Measurements from ENCODE around the gene HNF4A. TPM values are rescaled to one million over a fixed set of nuclear protein-coding genes. Genes with fewer than 3 reads are reported as not detected.
A peak's percentile ranks its signal among the peaks of the same experiment; 100 is the strongest.

The HNF4A gene
- total and polyA plus RNA-seq, 2 of the 13 experiments (the other 11 are each of a cell fraction or from before 2014, with no cell fraction given): 80.9 to 169 TPM

DNA sequence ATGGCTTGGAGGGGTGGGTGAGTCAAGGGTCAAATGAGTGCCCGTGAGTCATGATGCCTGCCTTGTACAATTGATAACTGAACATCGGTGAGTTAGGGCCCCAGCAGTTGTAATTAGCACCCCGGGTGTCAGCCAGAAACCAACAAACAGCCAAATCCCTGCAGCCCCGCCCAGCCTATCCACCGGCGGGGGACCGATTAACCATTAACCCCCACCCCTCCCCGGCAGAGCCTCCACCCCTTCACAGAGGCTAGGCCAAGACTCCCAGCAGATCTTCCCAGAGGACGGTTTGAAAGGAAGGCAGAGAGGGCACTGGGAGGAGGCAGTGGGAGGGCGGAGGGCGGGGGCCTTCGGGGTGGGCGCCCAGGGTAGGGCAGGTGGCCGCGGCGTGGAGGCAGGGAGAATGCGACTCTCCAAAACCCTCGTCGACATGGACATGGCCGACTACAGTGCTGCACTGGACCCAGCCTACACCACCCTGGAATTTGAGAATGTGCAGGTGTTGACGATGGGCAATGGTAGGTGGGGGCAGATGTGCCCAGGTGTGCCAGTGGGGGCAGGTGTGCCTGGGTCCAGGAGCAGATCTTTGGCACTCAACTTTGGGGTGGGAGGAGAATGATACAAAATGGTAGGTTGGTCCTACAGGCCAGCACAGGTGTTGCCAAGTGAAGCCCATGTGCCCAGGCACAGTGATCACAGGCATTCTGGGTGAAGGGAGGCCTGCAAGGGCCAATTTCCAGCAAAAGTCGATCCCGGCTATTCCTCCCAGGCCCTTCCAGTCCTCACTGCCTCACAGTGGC lies 45.7 kb downstream of the HNF4A start (continued):
- TF ChIP-seq ARNT2 (CRISPR knock-in tag; IDR thresholded peaks at IDR 0.05; ENCODE audit: low read depth): peak; percentile 79
- TF ChIP-seq NR2F1 (CRISPR knock-in tag; IDR thresholded peaks at IDR 0.05): no peak
- TF ChIP-seq NFE2L1 (CRISPR knock-in tag; IDR thresholded peaks at IDR 0.05; ENCODE audit: borderline replicate concordance): 0 out of 2 replicates have a peak, but pooled peaks have one; percentile 18
- TF ChIP-seq, protein P1, sequence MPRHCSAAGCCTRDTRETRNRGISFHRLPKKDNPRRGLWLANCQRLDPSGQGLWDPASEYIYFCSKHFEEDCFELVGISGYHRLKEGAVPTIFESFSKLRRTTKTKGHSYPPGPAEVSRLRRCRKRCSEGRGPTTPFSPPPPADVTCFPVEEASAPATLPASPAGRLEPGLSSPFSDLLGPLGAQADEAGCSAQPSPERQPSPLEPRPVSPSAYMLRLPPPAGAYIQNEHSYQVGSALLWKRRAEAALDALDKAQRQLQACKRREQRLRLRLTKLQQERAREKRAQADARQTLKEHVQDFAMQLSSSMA (CRISPR knock-in tag; IDR thresholded peaks at IDR 0.05): no peak
- TF ChIP-seq ZNF652 (CRISPR knock-in tag; IDR thresholded peaks at IDR 0.05; ENCODE audit: borderline replicate concordance, low read depth): peak; percentile 32; the same call in 1 of the 2 replicates
- no peak for TF ChIP-seq KLF15 (CRISPR knock-in tag; IDR thresholded peaks at IDR 0.05; ENCODE audit: borderline replicate concordance)
- peak; percentile 94; the same call in 1 of the 2 replicates for TF ChIP-seq MTA1 (CRISPR knock-in tag; IDR thresholded peaks at IDR 0.05; ENCODE audit: borderline replicate concordance)
- TF ChIP-seq ZSCAN30 (CRISPR knock-in tag; IDR thresholded peaks at IDR 0.05): no peak; the same call in 1 of the 2 replicates
- TF ChIP-seq CAMTA2 (CRISPR knock-in tag; IDR thresholded peaks at IDR 0.05; ENCODE audit: borderline replicate concordance): peak; percentile 14
- TF ChIP-seq NFATC3 (CRISPR knock-in tag; IDR thresholded peaks at IDR 0.05): no peak; the same call in 1 of the 2 replicates
- no peak for TF ChIP-seq HOXA9 (CRISPR knock-in tag; IDR thresholded peaks at IDR 0.05; ENCODE audit: borderline replicate concordance)
- TF ChIP-seq CHD2 (IDR thresholded peaks at IDR 0.05; ENCODE audit: low read depth, low read length): no peak
- TF ChIP-seq KLF6 (CRISPR knock-in tag; IDR thresholded peaks at IDR 0.05): no peak; the same call in 1 of the 2 replicates
- TF ChIP-seq ZNF430 (CRISPR knock-in tag; IDR thresholded peaks at IDR 0.05): peak; percentile 33; the same call in 1 of the 2 replicates
- TF ChIP-seq ZNF552 (CRISPR knock-in tag; IDR thresholded peaks at IDR 0.05; ENCODE audit: borderline replicate concordance): no peak; the same call in 1 of the 2 replicates
- peak; percentile 65; the same call in 1 of the 2 replicates for TF ChIP-seq ZNF567 (CRISPR knock-in tag; IDR thresholded peaks at IDR 0.05; ENCODE audit: borderline replicate concordance)
- TF ChIP-seq TEAD2 (CRISPR knock-in tag; IDR thresholded peaks at IDR 0.05): no peak
- TF ChIP-seq TGIF2 (CRISPR knock-in tag; IDR thresholded peaks at IDR 0.05): peak; percentile 83
- TF ChIP-seq ZNF558 (CRISPR knock-in tag; IDR thresholded peaks at IDR 0.05; ENCODE audit: borderline replicate concordance): peak; percentile 97; the same call in 1 of the 2 replicates
- no peak; the same call in none of the 2 replicates for TF ChIP-seq CHCHD3 (CRISPR knock-in tag; IDR thresholded peaks at IDR 0.05)
- TF ChIP-seq JDP2 (CRISPR knock-in tag; IDR thresholded peaks at IDR 0.05; ENCODE audit: borderline replicate concordance): no peak
- no peak for TF ChIP-seq SIX1 (CRISPR knock-in tag; IDR thresholded peaks at IDR 0.05; ENCODE audit: borderline replicate concordance)
- peak; percentile 98 for TF ChIP-seq HNF1B (CRISPR knock-in tag; IDR thresholded peaks at IDR 0.05)
- peak; percentile 93 for TF ChIP-seq SRY (CRISPR knock-in tag; IDR thresholded peaks at IDR 0.05)
- TF ChIP-seq NFYB (CRISPR knock-in tag; IDR thresholded peaks at IDR 0.05): no peak
- peak; percentile 65; the same call in 1 of the 2 replicates for TF ChIP-seq MED13 (CRISPR knock-in tag; IDR thresholded peaks at IDR 0.05)
- TF ChIP-seq FLYWCH1 (CRISPR knock-in tag; IDR thresholded peaks at IDR 0.05): no peak; the same call in 1 of the 2 replicates
- no peak for TF ChIP-seq THAP11 (CRISPR knock-in tag; IDR thresholded peaks at IDR 0.05)
